Neuronal stem cell (in vitro differentiated cells): ENCODE results near the gene HOOK2.

Source experiments
- DNase-seq: peaks from one replicate; pipeline ENCODE4 v3.0.0-alpha.2; 2013; ENCODE audit warnings: low spot score
- H2AFZ ChIP-seq: one replicate; pipeline ENCODE4 v1.6.1; 2013; ENCODE audit warnings: mild to moderate bottlenecking, low read length, inconsistent platforms
- H2AK5ac ChIP-seq: 2 replicates; pipeline ENCODE4 v1.6.1; 2013; ENCODE audit warnings: low read depth, mild to moderate bottlenecking, inconsistent platforms, low read length, moderate library complexity, mixed read lengths
- H2BK120ac ChIP-seq: 2 replicates; pipeline ENCODE4 v1.6.1; 2013; ENCODE audit warnings: low read depth, mild to moderate bottlenecking, inconsistent platforms, low read length, moderate library complexity, mixed read lengths
- H2BK12ac ChIP-seq: one replicate; pipeline ENCODE4 v1.6.1; 2013; ENCODE audit warnings: low read length, inconsistent platforms
- H2BK15ac ChIP-seq: 2 replicates; pipeline ENCODE4 v1.6.1; 2013; ENCODE audit warnings: mild to moderate bottlenecking, low read length, inconsistent platforms, mixed read lengths
- H2BK5ac ChIP-seq: one replicate; pipeline ENCODE4 v1.6.1; 2013; ENCODE audit warnings: inconsistent platforms, mild to moderate bottlenecking, low read length, moderate library complexity
- H3K14ac ChIP-seq: one replicate; pipeline ENCODE4 v1.6.1; 2013; ENCODE audit warnings: low read length, inconsistent platforms
- H3K18ac ChIP-seq: 2 replicates; pipeline ENCODE4 v1.6.1; 2013; ENCODE audit warnings: low read length, inconsistent platforms
- H3K23ac ChIP-seq: 2 replicates; pipeline ENCODE4 v1.6.1; 2013; ENCODE audit warnings: low read depth, mild to moderate bottlenecking, mixed read lengths, low read length, inconsistent platforms; ENCODE audit not compliant: poor library complexity
- H3K27ac ChIP-seq: replicated peaks from 3 replicates; pipeline ENCODE4 v1.5.1; 2013; ENCODE audit warnings: low read length, inconsistent platforms
- H3K27me3 ChIP-seq, 3 experiments: 2 replicates each; pipeline ENCODE4 v1.6.1; 2013; ENCODE audit warnings: low read length in 3 of 3, mild to moderate bottlenecking in 2 of 3, inconsistent platforms in 1 of 3, low read depth in 1 of 3, mixed read lengths in 1 of 3, moderate library complexity in 1 of 3; ENCODE audit not compliant: control insufficient read depth in 3 of 3, insufficient read depth in 3 of 3
- H3K36me3 ChIP-seq, 2 donors: replicated peaks in 1 of 2; 2 replicates each; pipeline ENCODE4 v1.6.1; 2013; ENCODE audit warnings: low read length in 2 of 2; ENCODE audit not compliant: control insufficient read depth in 2 of 2, insufficient read depth in 2 of 2
- H3K4ac ChIP-seq: 2 replicates; pipeline ENCODE4 v1.6.1; 2013; ENCODE audit warnings: inconsistent platforms, mild to moderate bottlenecking, low read length, moderate library complexity
- H3K4me1 ChIP-seq, 2 donors: 1 replicate in 1 of 2; 2 replicates in 1 of 2; pipeline ENCODE4 v1.6.1; 2013; ENCODE audit warnings: low read length in 2 of 2, low read depth in 1 of 2; ENCODE audit not compliant: control insufficient read depth in 2 of 2, insufficient read depth in 1 of 2
- H3K4me2 ChIP-seq: one replicate; pipeline ENCODE4 v1.6.1; 2013; ENCODE audit warnings: mild to moderate bottlenecking, low read length, inconsistent platforms; ENCODE audit not compliant: insufficient read depth, poor library complexity, severe bottlenecking
- H3K4me3 ChIP-seq, 2 donors: 2 replicates each; pipeline ENCODE4 v1.5.1; 2013; ENCODE audit warnings: low read length in 2 of 2, mild to moderate bottlenecking in 2 of 2, inconsistent platforms in 1 of 2, moderate library complexity in 1 of 2
- H3K79me1 ChIP-seq: one replicate; pipeline ENCODE4 v1.6.1; 2013; ENCODE audit warnings: low read depth, mild to moderate bottlenecking, inconsistent platforms, low read length, moderate library complexity
- H3K9ac ChIP-seq: one replicate; pipeline ENCODE4 v1.6.1; 2013; ENCODE audit warnings: mild to moderate bottlenecking, low read depth, low read length, inconsistent platforms; ENCODE audit not compliant: poor library complexity
- H3K9me3 ChIP-seq, 2 donors: replicated peaks in 1 of 2; 2 replicates each; pipeline versions ENCODE3 to v1.6.1; 2013; ENCODE audit warnings: low read length in 2 of 2, mild to moderate bottlenecking in 2 of 2, inconsistent platforms in 1 of 2, low read depth in 1 of 2, mixed read lengths in 1 of 2, moderate library complexity in 1 of 2; ENCODE audit not compliant: control insufficient read depth in 2 of 2, insufficient read depth in 1 of 2
- H4K8ac ChIP-seq: one replicate; pipeline ENCODE4 v1.6.1; 2013; ENCODE audit warnings: low read depth, mild to moderate bottlenecking, inconsistent platforms, low read length, moderate library complexity
- H4K91ac ChIP-seq: one replicate; pipeline ENCODE4 v1.6.1; 2013; ENCODE audit warnings: low read length, low read depth, mild to moderate bottlenecking, inconsistent platforms; ENCODE audit not compliant: poor library complexity
- WGBS, 2 donors: extraction: QIAGEN DNeasy Blood & Tissue Kit; methylation state at CpG; one replicate each; pipeline ENCODE4 v1.1.7; 2013; ENCODE audit warnings: missing lambda C conversion rate in 2 of 2, mixed read lengths in 1 of 2; ENCODE audit not compliant: insufficient read length in 2 of 2, insufficient replicate concordance in 1 of 2; ENCODE audit errors: extremely low coverage in 2 of 2; 5-methylcytosine and 5-hydroxymethylcytosine counted together

HOOK2 gene

GRCh38 chr19:12796146-12797071 is 21.1 kb upstream of the HOOK2 start:
- H3K36me3 ChIP-seq: peaks cover 12 to 33% of the 10 kb centered on the region in 2 donors

GRCh38 chr19:12794971-12795381 is 19.6 kb upstream of the HOOK2 start:
- H3K36me3 ChIP-seq: peaks cover 7 to 24% of the 10 kb centered on the region in 2 donors
- H3K4me3 ChIP-seq: no peak overlapping the region
- H3K18ac ChIP-seq: no peak overlapping the region

More at GRCh38 chr19:12796146-12797071, 21.1 kb upstream of the HOOK2 start:
- Histone ChIP-seq H2BK12ac (no peak overlapping the region), H3K79me1 (peaks cover 12% of the 10 kb centered on the region), H3K14ac (no peak overlapping the region), H3K27ac (no peak overlapping the region), H4K91ac (no peak overlapping the region), H3K4me2 (no peak overlapping the region), H3K9ac (no peak overlapping the region), H4K8ac (no peak overlapping the region), H3K18ac (no peak overlapping the region), H2AK5ac (no peak overlapping the region), H3K4me3 (no peak overlapping the region), H3K9me3 (no peaks in the 10 kb centered on the region), H3K23ac (no peak overlapping the region), H2BK5ac (no peak overlapping the region), H2BK15ac (no peak overlapping the region), H3K4ac (no peak overlapping the region), H3K27me3 (peaks cover 0 to 22% (median 3%) of the 10 kb centered on the region in 3 experiments), H2BK120ac (no peak overlapping the region), H2AFZ (no peak overlapping the region), H3K4me1 (peaks cover 10 to 20% of the 10 kb centered on the region in 2 donors)
- no CpG with 5 or more reads among the region's 18 CpGs for WGBS, 2 donors
- DNase-seq: peak; percentile 86

GRCh38 chr19:12794196-12794941 is 19.0 kb upstream of the HOOK2 start:
- peaks cover 14 to 30% of the 10 kb centered on the region in 2 donors for H3K4me1 ChIP-seq
- H2AK5ac ChIP-seq: peak overlapping the region; percentile 29
- no peak overlapping the region for H2BK15ac ChIP-seq
- H3K4me2 ChIP-seq: peak overlapping the region; percentile 99
- peaks cover 0 to 31% (median 3%) of the 10 kb centered on the region in 3 experiments for H3K27me3 ChIP-seq
- no peak overlapping the region for H3K14ac ChIP-seq
- H3K36me3 ChIP-seq: peaks cover 2 to 18% of the 10 kb centered on the region in 2 donors
- peak overlapping the region; percentile 88 for H2AFZ ChIP-seq
- no peak overlapping the region for H3K27ac ChIP-seq
- H3K4ac ChIP-seq: peak overlapping the region; percentile 30
- no peak overlapping the region for H2BK12ac ChIP-seq
- peak overlapping the region; percentile 90 for H3K23ac ChIP-seq
- no CpG with 5 or more reads among the region's 7 CpGs for whole genome bisulfite sequencing, 2 donors
- no peak for DNase-seq
- peak overlapping the region; percentile 70 for H3K18ac ChIP-seq
- H4K8ac ChIP-seq: no peak overlapping the region
- H2BK120ac ChIP-seq: no peak overlapping the region
- H3K4me3 ChIP-seq: peak overlapping the region; percentile 60 to 73
- no peaks in the 10 kb centered on the region for H3K9me3 ChIP-seq
- H3K79me1 ChIP-seq: peaks cover 4% of the 10 kb centered on the region
- H3K9ac ChIP-seq: peak overlapping the region; percentile 73
- H2BK5ac ChIP-seq: peak overlapping the region; percentile 55
- no peak overlapping the region for H4K91ac ChIP-seq

More at GRCh38 chr19:12794971-12795381, 19.6 kb upstream of the HOOK2 start:
- Histone ChIP-seq H3K4me1 (peaks cover 13 to 30% of the 10 kb centered on the region in 2 donors), H3K79me1 (peaks cover 4% of the 10 kb centered on the region), H3K23ac (no peak overlapping the region), H3K4ac (no peak overlapping the region), H3K9ac (no peak overlapping the region), H2BK15ac (no peak overlapping the region), H3K9me3 (no peaks in the 10 kb centered on the region), H4K8ac (no peak overlapping the region), H3K14ac (no peak overlapping the region), H3K4me2 (no peak overlapping the region), H2BK12ac (no peak overlapping the region), H2BK5ac (no peak overlapping the region), H2AK5ac (no peak overlapping the region), H3K27me3 (peaks cover 0 to 31% (median 3%) of the 10 kb centered on the region in 3 experiments), H3K27ac (no peak overlapping the region), H2AFZ (no peak overlapping the region), H4K91ac (no peak overlapping the region), H2BK120ac (no peak overlapping the region)
- no CpG with 5 or more reads among the region's 9 CpGs for WGBS, 2 donors
- no peak for DNase-seq
